ENCODE results near the gene BGLAP.

BGLAP gene

GRCh38 chr1:156226782-156227181 lies 15.2 kb upstream of the BGLAP start:
- no peak for TF ChIP-seq CTCF (conservative IDR thresholded peaks at IDR 0.05; ENCODE audit: low read length)
- no peak for DNase-seq (ENCODE audit: low read depth)

GRCh38 chr1:156228501-156228900 lies 13.5 kb upstream of the BGLAP start:
- DNase-seq (ENCODE audit: low read depth): no peak
- no peak overlapping the region for H3K4me3 ChIP-seq (ENCODE audit: low read length)
- TF ChIP-seq CTCF (conservative IDR thresholded peaks at IDR 0.05; ENCODE audit: low read length): no peak

More at GRCh38 chr1:156226782-156227181, 15.2 kb upstream of the BGLAP start:
- no peak overlapping the region for H3K4me3 ChIP-seq (ENCODE audit: low read length)

GRCh38 chr1:156229809-156230472 lies 12.0 kb upstream of the BGLAP start:
- no peak for TF ChIP-seq CTCF (conservative IDR thresholded peaks at IDR 0.05; ENCODE audit: low read length)
- no peak overlapping the region for H3K4me3 ChIP-seq (ENCODE audit: low read length)
- no peak for DNase-seq (ENCODE audit: low read depth)

GRCh38 chr1:156230473-156230837 lies 11.5 kb upstream of the BGLAP start:
- TF ChIP-seq CTCF (conservative IDR thresholded peaks at IDR 0.05; ENCODE audit: low read length): no peak

GRCh38 chr1:156232201-156232894 lies 9.6 kb upstream of the BGLAP start:
- no peak for TF ChIP-seq CTCF (conservative IDR thresholded peaks at IDR 0.05; ENCODE audit: low read length)
- DNase-seq (ENCODE audit: low read depth): no peak
- no peak overlapping the region for H3K4me3 ChIP-seq (ENCODE audit: low read length)

More at GRCh38 chr1:156230473-156230837, 11.5 kb upstream of the BGLAP start:
- DNase-seq (ENCODE audit: low read depth): no peak
- no peak overlapping the region for H3K4me3 ChIP-seq (ENCODE audit: low read length)

- peak; percentile 90 for DNase-seq (ENCODE audit: low read depth)
- no peak for TF ChIP-seq CTCF (conservative IDR thresholded peaks at IDR 0.05; ENCODE audit: low read length)
- no peak overlapping the region for H3K4me3 ChIP-seq (ENCODE audit: low read length)
Observed at GRCh38 chr1:156233426-156234127, 8.4 kb upstream of the BGLAP start.
